ENCODE results near the gene CLBA1.

GRCh38 chr14:104976198-104977007 is 9.2 kb upstream of the CLBA1 start:
- TF ChIP-seq CTCF (IDR thresholded peaks at IDR 0.05): peak; percentile 84 to 92 (median 89)
- no peak for TF ChIP-seq EP300 (IDR thresholded peaks at IDR 0.05)
